8988T (cell line): Measurements from ENCODE around the gene TMEM253.

Experiments used
- DNase-seq: peaks from one replicate; pipeline ENCODE4 v3.0.0; 2011

TMEM253 gene

DNA sequence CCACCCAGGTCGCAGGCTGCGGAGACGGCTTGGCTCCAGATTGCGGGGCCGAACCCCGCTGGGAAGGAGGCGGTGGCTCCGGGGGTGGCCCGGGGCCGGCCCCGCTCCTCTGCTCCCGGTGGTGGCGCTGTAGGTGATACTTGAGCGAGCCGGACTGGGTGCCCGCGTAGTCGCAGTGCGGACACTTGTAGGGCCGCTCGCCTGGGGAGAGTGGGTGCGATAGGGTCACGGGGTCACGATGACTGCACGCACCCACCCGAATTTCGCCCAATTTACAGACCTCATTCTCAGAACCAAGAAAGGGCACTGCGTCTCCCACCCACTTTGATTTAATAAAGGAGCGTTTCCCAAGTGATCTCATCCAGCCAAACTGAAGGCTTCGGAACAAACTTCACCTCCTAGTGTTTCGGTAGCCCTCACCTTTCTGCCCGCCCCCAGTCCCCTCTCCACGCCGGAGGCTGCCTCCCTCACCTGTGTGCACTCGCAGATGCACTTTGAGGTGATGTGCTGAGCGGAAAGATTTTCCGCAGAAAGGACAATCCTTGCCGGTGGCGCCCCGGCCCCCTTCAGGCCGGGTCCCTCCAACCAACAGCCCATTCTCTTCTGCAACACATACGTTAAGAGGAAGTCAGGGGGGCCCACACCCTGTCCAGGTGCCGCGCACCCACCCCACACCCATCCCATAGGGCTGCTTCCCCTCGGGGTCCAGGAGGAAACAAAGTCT lies 9.8 kb upstream of the TMEM253 start:
- DNase-seq = no peak

DNA sequence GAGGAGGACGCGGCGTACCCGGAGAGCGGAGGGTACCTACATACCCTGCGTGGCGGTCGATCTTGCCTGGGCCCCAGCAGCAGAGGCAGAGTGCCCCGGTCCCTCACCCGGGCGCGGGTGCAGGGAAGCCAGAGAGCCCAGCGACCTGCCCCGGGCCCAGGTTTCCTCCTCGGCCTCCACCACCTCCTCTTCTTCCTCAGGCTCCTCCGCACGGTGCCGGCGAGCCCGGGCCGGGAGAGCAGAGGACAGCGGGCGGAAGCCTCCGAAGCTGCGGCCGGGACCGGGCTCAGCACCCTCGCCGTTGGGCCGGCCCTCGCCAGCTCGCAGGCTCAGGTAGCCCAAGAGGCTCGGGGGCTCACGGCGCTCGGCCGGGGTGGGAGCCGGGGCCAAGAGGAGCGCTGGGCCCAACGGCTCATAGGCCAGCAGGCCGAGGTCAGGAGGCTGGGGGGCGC lies 9.0 kb upstream of the TMEM253 start:
- peak; percentile 26 for DNase-seq

DNA sequence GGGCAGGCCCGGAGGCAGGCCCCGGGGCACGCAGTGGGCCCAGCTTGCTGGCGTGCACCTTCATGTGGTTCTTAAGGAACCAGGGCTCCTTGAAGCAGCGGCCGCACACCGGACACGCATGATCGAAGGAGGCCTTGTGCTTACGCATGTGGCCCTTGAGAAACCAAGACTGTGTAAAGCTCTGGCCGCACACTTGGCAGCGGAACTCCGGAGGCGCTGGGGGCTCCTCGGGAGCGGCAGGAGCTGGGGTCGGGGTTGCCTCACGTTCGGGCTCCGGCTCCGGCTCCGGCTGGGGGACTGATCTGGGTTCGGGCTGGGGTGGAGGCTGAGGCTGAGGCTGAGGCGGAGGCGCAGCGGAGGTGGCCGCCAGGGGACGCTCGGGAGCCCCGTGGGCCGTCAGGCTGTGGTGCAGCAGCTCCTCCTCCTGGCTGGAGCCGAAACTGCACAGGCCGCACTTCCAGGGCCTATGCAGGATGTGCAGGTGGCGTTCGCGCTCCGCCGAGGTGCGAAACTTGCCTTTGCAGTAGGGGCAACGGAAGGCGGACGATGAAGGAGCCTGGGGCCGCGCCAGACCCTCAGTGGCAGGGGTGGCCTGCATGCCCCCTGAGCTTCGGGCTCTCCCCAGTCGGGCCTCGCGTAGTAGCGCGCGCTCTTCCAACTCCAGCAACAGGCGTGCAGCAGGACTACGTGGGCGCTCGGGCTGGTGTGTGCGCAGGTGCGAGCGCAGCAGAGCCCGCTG lies 8.4 kb upstream of the TMEM253 start:
- DNase-seq = peak; percentile 91

DNA sequence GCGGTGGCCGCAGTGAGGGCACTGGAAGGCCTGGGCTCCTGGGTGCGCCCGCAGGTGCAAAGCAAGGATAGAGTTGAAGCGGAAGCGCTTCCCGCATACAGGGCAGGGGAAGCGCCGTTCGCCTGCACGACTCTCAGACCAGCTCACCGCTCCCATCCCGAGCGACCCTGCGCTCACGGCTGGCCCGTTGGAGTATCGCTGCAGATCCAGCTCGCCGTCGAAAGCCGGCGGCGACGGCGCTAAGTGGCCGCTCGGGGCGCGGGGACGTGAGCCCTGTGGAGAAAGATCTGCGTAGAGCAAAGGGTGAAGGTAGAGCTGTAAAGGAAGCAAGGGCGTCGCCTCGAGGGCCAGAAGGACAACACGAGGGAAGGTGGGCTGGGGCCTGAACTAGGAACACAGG lies 7.8 kb upstream of the TMEM253 start:
- DNase-seq = no peak

DNA sequence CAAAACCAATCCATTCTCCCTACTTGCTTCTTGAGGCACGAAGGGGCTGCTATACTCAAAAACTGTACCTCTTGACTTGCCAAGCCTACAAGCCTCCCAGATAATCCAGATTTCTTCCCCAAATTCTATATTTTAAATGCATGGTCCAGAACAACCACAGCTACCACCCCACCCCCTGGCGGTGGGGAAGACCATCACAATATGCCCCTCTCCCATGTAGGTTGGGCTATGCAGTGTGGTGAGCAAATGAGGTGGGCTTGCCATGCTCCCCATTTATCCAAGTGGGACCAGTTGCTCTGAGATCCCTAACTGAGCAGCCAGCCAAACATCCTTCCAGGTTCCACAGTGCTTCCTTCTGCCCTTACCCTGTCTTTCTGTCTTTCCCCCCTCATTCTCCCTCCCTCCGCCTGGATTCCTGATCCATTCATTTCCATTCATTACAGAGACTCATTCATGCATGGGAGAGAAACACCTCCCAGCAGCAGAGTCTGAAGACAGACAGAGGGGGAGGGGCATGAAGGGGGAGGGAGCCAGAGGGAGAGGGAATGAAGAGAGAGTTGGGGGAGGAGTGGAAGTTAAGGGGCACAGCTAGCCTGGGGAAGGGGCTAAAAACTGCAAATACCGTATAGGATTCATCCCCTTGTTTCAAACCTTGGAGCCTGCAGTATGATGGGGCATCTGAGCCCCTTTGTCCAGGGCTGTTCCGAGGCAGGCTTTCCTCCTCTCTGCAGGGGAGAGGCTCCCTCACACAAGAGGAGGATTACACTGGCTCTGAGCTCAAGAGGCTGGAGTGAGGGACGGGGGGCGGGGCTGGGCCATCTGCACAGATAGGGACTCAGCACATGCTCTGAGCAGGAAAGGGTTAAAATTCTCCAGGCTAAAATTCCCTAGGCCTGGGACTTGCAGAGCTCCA lies 6.8 kb upstream of the TMEM253 start:
- peak; percentile 26 for DNase-seq

DNA sequence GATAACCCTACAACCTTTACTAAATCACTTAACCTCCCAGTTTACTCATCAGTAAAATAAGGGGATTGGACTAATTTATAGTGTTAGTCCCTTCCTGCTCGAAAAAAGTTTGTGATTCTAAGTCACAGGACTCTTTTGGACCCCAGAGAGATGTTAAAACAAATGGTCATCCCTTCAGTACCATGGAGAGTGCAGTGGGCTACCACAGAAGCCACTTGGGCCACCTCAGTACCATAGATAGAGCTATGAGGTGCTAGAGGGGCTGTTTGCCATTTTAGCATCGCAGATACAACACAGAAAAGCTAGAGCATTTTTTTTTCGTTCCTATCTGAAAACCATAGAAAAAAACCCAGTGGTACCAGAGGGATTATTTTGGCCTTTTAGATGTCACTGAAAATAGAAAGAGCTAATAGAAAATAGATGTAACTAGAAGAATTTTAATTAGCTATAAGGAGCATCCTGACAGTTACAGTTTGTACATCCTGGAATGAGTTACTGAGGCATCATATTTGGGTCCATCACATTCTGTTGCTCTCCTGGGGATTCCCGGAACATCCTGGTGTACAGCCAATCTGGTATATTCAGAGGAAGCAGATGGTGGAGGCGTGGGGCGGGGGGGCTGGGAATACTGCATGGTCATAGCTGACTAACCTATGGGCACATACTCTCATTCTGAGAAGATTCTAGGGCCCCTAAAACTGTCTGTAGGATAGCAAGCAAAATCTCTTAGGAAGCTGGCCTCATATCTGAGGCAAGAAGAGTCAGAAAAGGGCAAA lies 5.2 kb upstream of the TMEM253 start:
- DNase-seq = peak; percentile 5

DNA sequence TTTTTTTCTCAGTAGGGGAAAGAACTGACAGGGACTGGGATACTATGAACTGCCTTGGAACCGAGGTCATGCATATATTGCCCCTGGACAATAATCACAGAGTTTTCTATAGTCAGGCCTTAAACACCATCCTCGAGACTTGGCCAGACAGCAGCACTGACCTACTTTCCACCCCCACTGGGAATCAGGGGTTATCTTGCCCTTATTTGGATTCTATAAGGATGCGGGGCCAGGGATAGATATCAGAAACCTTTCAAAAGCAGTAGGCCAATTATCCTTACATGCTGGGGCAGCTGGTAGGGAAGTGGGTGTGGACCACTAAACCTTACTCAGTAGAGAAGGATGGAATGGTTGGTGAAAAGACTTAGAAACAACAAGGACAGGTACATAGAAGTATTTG lies 4.4 kb upstream of the TMEM253 start:
- no peak for DNase-seq

DNA sequence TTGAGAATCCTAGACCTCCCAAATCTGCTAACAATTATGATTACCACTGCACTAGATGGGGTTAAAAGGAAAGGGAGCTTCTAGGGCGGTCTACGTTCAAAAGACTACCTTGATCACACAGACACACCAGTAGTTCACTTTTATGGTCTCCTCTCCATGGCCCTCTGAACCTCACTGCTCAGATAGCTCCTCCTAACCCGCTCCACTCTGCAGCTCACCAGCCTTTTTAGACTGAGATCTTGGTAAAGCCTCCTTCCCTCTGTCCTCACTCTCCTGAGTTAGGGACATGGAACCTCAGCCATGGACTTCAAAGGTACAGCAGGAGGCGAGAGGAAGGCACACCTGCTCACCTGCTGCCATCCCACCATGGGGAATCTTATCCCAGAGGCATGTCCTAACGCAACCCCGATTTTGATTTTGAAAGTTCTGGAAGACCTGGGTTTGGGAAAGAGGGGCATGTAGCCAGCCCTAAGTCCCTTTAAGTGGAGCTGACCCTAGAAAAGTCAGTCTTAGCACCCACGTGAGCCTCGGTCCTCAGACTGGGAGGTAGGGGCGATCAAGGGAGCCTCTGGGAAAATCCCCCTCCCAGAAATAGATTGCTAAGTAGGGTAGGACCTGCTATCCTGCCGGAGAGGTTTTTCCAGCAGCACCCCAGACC lies 3.8 kb upstream of the TMEM253 start:
- DNase-seq = peak; percentile 9

DNA sequence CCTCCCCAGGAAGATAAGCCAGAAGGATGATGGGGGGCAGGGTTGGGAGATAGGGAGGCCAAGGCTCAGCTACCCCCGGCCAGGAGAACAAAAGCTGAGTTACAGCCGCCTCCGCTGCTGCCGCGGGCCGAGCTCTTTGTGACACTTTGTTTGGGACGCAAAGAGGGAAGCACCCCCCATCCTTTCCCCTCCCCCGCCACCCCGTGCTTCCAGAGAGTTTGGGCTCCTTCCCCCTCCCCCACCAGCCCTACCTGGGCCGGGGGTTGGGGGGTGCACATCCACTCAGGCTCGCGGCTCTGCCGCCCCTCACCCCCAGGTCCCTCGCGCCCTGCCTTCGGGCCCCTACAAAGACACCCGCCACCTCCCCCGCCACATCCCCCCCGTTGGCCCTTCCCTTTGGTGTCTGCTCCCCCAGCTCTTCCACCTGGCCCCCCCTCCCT lies 3.2 kb upstream of the TMEM253 start:
- DNase-seq = no peak

DNA sequence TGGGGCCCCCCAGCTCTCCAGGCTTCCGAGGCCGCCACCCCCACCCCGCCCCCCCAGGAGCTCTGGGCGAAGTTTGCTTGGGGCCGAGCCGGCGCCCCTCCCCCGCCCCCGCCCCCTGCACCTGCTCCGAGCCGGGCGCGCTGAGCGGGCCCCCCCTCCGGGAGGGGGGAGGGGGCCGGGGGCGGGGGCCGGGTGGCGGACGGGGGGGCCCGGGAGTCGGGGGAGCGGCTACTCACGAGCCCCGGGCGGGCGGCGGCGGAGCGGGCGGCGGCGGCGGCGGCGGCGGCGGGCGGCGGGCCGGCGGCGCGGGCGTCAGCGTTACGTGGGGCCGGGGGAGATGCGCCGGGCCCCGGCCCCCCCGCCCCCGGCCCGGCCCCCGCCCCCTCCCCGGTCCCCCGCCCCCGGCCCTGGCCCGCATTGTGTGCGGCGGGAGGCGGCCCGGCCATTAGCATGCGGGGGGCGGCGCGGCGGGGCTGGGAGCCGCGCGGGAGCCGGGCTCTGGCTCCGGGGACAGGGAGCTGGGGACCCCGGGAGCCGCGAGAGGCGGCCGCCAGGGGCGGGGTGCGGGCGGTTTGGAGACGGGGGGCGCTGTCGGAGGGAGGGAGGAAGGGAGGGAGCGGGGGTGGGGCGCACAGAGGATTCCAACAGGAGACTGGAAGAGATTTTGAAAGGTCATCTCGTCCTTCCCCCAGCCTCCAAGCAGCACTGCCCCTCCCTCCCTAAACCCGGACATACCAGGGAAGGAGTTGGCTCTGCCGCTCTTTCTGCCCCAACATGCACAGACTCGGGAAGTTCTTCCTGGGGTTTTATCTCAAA lies 2.6 kb upstream of the TMEM253 start, which contains the start of gene ZNF219:
ZNF219 (minus strand) TSS at position 580 of the 816 bp plus-strand sequence. CDS start 5,064 bp downstream, outside the sequence.
- DNase-seq = no peak

DNA sequence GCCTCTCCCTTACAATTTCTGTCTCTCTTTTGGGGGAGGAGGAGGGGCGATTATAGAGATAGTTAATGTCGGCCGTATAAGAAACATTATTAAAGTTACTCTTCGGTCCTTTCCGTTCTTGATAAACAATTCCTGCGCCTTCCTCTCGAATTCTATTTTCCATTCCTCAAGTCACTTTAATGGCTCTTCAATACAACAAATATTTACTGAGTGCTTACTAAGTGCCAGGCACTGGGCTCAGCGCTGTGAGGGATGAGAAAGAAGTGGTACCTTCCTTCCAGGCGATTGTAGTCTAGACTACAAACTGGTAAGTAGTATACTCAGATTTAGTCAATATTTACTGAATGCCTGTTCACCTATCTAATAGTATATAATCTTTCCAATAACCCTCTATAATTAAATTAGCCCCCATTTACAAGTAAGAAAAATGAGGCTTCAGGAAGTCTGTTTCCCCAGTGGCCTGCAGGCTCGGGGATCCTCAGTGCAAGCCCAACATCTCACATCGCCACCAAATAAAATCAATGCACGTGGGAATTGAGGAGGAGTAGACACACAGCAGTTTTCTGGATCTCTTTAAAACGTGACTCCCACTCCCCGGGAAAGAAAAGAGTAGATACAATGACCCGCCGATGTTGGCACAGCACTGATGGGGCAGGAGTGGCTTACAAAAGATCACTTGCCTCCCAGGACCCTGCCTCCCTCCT lies 1.8 kb upstream of the TMEM253 start:
- no peak for DNase-seq

DNA sequence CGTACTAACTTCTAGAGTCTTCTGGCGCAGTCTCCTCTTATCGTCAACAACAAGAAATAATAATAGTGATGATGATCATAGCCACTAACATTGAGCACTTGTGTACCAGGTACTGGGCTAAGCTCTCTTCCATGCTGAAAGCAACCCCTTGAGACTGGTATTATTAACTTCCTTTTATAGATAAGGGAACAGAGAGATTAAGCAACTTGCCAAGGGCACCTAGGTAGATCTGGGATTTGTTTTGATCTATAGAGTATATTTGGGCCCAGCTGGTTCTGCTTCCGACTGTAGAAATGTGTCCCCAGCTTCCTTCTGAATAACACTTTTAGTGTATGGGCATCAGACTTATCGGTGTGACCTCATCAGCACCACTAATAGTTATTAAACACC lies 1.3 kb upstream of the TMEM253 start:
- no peak for DNase-seq

DNA sequence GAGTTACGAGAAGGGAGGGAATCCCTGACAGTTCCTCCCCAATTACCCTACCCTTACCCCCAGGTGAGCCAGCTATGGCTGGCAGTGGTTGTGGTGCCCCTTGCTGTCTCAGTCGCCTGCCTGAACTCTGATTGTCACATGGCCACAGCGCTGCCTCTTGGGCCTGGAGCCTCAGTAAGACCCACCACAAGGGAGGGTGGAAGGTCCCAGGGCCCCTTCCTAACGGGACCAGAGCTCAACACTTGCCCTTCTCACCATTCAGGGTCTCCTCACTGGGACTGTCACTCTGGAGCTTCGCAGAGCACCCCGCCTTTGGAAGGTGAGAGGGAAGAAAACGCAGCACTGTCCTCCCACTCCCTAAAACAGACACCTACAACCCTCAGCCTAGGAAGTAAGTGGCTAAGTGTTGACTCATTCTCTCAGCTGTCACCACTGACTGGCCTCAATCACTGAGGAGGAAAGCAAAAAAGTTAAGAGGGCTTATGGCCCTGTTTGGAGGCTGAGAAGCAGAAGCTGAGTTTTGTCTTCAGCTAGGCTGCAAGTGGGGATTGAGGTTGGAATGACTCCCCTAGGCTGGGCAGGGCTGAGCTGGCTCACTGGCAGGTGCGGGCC lies 1.0 kb downstream of the TMEM253 start:
- DNase-seq = no peak

DNA sequence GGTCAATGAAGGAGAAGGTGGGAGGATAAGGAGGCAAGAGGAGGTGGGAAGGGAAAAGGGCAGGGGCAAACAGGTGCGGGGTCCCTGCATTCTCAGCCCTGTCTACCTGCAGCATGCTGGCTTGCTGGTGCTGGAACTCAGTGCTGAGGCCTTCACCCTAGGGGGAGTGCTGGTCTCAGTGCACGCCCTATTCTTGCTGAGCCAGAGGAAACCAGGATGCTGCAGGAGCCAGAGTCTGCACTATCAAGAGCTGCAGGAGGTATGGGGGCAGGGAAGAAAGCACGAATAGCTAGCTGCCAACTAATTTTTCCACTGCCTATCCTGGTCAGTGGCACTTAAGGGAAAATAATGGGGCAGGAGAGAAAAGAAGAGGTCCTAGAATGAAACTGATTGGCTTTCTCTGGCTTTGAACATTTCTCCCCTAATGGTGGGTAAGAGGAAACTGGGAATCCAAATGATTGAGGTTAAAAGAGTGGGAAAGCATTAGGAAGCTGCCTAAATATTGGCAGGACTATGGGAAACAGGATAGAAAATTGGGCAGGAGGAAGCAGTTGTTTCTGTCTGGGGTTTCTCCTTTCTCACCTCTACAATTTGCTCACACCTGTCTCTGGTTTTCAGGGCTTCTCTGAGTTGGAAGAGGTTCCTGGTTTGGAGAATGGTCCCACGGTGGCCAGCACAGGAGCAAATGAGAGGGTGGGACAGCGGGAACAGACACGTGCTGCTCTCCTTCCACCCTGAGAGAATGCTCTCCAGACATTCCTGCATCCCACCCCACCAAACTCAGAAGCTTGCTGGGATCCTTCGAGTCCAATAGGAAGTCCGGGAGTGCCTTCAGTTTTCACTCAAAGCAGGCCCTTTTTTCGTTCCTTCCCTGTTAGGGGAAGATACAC lies 1.9 kb downstream of the TMEM253 start:
- no peak for DNase-seq

DNA sequence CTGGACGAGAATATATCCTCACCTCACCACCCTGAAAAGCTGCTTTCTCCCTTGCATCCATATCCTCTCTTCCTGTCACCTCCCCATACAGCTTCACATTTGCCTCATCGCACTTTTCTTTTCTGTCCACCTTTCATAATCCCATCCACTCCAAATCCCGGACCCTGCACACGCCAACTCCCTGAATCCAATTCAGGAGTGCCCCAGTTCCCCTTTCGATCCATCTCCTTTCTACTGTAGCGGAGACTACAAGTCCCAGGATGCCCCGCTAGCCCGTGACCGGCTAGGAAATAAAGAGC lies 2.5 kb downstream of the TMEM253 start:
- DNase-seq = no peak

DNA sequence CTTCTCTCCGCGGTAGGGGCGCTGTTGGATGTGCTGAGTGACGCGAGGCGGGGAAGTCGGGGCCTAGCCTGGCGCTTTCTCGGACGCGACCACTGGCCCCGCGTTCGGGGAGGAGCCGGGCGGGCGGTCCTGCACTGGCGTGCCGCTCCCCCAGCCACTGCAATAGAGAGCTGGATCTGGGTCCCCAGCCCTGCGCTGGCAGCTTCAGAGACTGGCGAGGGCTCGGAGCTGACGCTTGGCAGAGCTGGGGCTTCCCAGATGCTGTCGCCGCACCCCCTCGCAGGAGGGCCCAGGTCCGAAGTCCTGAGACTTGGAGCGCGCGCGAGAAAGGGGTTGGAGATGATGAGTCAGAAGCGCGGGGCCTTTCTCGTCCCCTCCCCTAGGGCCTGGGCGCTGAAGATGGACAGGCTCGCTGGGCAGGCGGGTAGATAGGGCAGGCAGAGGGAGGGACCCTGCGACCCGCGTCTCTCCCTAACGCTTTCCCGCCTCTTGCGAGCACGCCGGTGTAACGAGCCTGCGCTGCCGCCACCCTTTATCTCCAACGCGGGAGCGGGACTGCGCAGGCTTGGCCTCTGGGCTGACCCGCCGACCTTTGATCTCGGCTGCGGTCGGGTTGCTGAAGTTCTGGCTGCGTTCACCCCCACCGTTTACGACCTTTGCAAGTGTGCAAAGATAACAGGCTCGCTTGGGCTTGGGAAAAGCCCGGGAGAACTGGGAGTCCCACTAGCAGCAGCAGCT lies 3.0 kb downstream of the TMEM253 start:
- peak; percentile 92 for DNase-seq

DNA sequence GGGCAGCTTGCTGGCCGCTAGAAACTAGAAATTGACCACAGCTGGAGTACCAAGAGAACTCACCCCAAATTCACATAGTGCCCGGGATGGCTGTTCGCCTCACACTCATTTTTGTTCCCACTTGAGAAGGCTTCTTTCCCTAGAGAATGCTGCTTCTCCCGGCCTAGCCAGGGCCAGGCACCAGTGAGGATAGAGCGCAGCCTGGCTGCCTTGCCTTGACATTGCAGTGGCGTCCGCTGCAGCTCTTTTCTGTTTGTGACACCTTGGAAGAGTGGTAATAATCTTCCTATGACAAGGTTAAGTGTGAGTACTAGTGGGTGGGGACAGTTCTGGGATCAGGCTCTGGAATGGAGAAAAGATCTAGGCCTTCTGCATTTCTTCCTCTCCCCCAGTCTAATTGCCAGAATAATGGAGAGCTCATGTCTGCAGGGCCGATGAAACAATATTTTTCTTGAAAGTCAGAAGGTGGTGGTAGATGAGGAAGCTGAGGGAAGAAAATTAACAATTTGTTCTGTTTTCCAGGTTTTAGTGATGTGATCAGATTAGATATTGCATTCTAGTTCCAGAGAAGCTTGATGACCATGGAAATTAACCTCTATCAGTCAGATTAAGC lies 3.7 kb downstream of the TMEM253 start:
- DNase-seq = no peak

DNA sequence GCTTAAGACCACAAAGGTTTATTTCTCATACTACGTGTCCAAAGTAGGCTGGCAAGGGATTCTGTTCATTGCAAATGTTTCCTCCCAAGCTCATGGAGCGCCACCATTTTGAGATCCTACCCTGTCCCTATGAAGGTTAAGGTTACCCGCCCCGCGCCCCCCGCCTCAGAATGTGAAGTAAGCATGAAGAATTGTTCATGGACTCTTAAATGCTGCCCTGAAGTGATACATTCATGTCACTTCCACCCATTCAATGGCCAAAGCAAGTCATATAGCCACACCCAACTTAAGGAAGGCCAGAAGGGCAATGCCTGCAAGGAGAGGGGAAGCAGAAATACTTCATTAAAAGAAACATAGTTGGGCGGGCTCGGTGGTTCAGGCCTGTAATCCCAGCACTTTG lies 4.2 kb downstream of the TMEM253 start:
- no peak for DNase-seq
